ENCODE data around the gene C1QTNF6. TPM values are rescaled to one million over a fixed set of nuclear protein-coding genes. Genes with fewer than 3 reads are reported as not detected.

The C1QTNF6 gene
- total RNA-seq, 1 experiment from 2014 or later: 25.0 TPM

- no peak overlapping the region for H3K27ac ChIP-seq (ENCODE audit: low read length)
- BruUV-seq (replicated peaks): no TSS peak
- DNase-seq (ENCODE audit: low read depth, low spot score) (no peak), ATAC-seq (no peak)
- POLR2A ChIA-PET: no interaction called here
- in situ Hi-C loops (cut with HindIII; ENCODE audit: low pct_unique_long_range_greater_than_20kb, low sequenced_read_pairs): no loop called here
- no peak overlapping the region for H3K4me3 ChIP-seq (ENCODE audit: low read depth in 2 of 2, low read length in 2 of 2)
- no peaks in the 10 kb centered on the region for H3K9me3 ChIP-seq (ENCODE audit: control insufficient read depth, insufficient read depth, low read depth, low read length)
- no peaks in the 10 kb centered on the region for H3K36me3 ChIP-seq (ENCODE audit: control insufficient read depth, insufficient read depth, low read length)
- no peaks in the 10 kb centered on the region for H3K27me3 ChIP-seq (ENCODE audit: control insufficient read depth, insufficient read depth, low read length)
- TF ChIP-seq POLR2AphosphoS5 (IDR thresholded peaks at IDR 0.05; ENCODE audit: low read depth, low read length) (no peak), CTCF (IDR thresholded peaks at IDR 0.05) (no peak)
- H3K4me1 ChIP-seq (ENCODE audit: control insufficient read depth, insufficient read depth, low read length): peaks cover 5% of the 10 kb centered on the region; the same call in 1 of the 2 replicates
- intact Hi-C loops (cut with micrococcal nuclease; ENCODE audit: unreplicated experiment): no loop called here
- CTCF ChIA-PET: no interaction called here
Measured at GRCh38 chr22:37223965-37224551, 36.0 kb upstream of the C1QTNF6 start.

GRCh38 chr22:37222440-37222971 is 34.5 kb upstream of the C1QTNF6 start:
- intact Hi-C loops (cut with micrococcal nuclease; ENCODE audit: unreplicated experiment) (no loop called here), in situ Hi-C loops (cut with HindIII; ENCODE audit: low pct_unique_long_range_greater_than_20kb, low sequenced_read_pairs) (no loop called here)
- H3K9me3 ChIP-seq (ENCODE audit: control insufficient read depth, insufficient read depth, low read depth, low read length): no peaks in the 10 kb centered on the region
- TF ChIP-seq TCF7L2 (IDR thresholded peaks at IDR 0.05; ENCODE audit: low read depth, low read length) (no peak), SIN3A (IDR thresholded peaks at IDR 0.05; ENCODE audit: borderline replicate concordance, insufficient read depth, low read depth, low read length) (no peak), POLR2AphosphoS5 (IDR thresholded peaks at IDR 0.05; ENCODE audit: low read depth, low read length) (no peak), CTCF (IDR thresholded peaks at IDR 0.05) (no peak), REST (IDR thresholded peaks at IDR 0.05; ENCODE audit: insufficient read depth in 1 of 2, low read depth in 2 of 2, low read length in 1 of 2) (no peak)
- DNase-seq (ENCODE audit: low read depth, low spot score) (no peak), ATAC-seq (no peak)
- H3K27me3 ChIP-seq (ENCODE audit: control insufficient read depth, insufficient read depth, low read length): no peaks in the 10 kb centered on the region
- no peaks in the 10 kb centered on the region for H3K4me1 ChIP-seq (ENCODE audit: control insufficient read depth, insufficient read depth, low read length)
- no peak overlapping the region for H3K27ac ChIP-seq (ENCODE audit: low read length)
- H3K4me3 ChIP-seq (ENCODE audit: low read depth in 2 of 2, low read length in 2 of 2): no peak overlapping the region
- CTCF ChIA-PET: no interaction called here
- no peaks in the 10 kb centered on the region for H3K36me3 ChIP-seq (ENCODE audit: control insufficient read depth, insufficient read depth, low read length)
- POLR2A ChIA-PET: no interaction called here
- no TSS peak for BruUV-seq (replicated peaks)

Data from Panc1 (cell line).